T-helper 17 cell (primary cell): ENCODE measurements around the gene RCAN1. TPM values are rescaled to one million over a fixed set of nuclear protein-coding genes. Genes with fewer than 3 reads are reported as not detected.

Experiments used
- ATAC-seq: fragments of 150-1000 bp; cut with Tn5 transposase; 2 replicates; pipeline ENCODE4 v1.10.0; 2021; ENCODE audit warnings: mild to moderate bottlenecking, moderate library complexity
- DNase-seq, 3 donors: peaks; one replicate each; pipeline versions ENCODE4 v3.0.0 to v3.0.0-alpha.2; 2020 to 2021
- H3K9me3 ChIP-seq: one replicate; pipeline ENCODE4 v1.7.0; 2013; ENCODE audit warnings: low read length, mild to moderate bottlenecking; ENCODE audit not compliant: control insufficient read depth, poor library complexity, severe bottlenecking
- H3K27ac Mint-ChIP-seq: one replicate; pipeline ENCODE4 v1.8.0; 2022; ENCODE audit warnings: mild to moderate bottlenecking, moderate library complexity, mixed read lengths
- H3K27me3 Mint-ChIP-seq: one replicate; pipeline ENCODE4 v1.8.0; 2022; ENCODE audit warnings: mixed read lengths
- H3K36me3 Mint-ChIP-seq: one replicate; pipeline ENCODE4 v1.8.0; 2022; ENCODE audit warnings: low read depth, mixed read lengths
- H3K4me1 Mint-ChIP-seq: one replicate; pipeline ENCODE4 v1.8.0; 2022; ENCODE audit warnings: mild to moderate bottlenecking, mixed read lengths
- H3K4me3 Mint-ChIP-seq: one replicate; pipeline ENCODE4 v1.8.0; 2022; ENCODE audit warnings: mild to moderate bottlenecking, moderate library complexity, mixed read lengths
- total RNA-seq, 4 donors: library from RNA in 2 of 4; stranded (reverse) in 2 of 4; gene quantifications; one replicate each; pipeline ENCODE4 v1.2.3 and lab custom pipeline; 2022 to 2026

RCAN1 gene
- total RNA-seq, 2 donors from 2014 or later = 3.0 to 3.2 TPM

DNA sequence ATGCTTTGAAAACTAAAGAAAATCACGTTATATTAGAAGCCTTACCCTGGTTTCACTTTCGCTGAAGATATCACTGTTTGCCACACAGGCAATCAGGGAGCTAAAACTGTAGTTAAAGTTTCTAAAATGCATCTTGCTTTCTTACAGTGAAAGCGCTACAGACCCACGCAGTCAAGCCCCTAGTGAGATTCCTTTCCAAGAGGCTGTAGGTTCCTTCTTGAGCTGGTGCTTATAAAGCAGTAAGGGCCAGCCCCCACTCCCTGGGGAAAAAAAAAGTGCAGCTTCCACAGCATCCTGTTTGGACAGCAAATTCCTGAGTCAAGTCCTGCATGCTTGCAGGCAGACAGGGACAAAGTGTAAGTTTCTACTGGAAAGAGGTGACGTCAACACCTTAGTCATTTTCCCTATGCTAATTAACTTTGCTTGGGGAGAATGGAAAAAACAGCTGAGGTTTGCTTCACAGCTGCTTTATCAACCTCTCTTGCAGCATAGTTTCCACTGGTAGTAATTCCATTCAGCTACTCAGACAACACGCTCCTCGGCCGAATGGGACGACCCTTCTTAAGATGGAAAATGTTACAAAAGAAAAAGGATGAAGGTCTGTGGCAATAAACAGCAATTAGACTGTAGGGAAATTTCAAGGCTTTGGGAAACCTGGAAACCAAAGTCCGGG, 88.2 kb downstream of the RCAN1 start:
- no peak for ATAC-seq

DNA sequence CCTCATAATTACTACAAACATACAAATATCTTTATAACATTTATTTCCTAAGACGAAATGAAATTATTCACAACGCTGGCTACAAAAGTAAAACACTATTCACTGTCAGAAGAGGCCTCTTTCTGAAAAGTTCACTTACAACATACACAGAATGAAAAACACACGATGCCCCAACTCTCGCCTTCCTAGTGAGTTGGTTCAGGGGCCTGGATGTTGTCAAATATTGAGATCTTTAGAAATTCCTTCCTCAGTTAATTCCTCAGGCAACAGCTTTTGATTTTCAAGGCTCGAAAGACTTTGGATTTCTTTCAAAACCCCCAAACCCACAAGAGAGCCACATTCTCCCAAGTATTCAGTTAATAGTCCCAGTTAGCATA, 88.7 kb downstream of the RCAN1 start:
- peak overlapping the region; percentile 76 for H3K4me3 Mint-ChIP-seq
- no peaks in the 10 kb centered on the region for H3K27me3 Mint-ChIP-seq
- no peak for DNase-seq
- H3K27ac Mint-ChIP-seq = peak overlapping the region; percentile 39
- no peak for ATAC-seq
- no peaks in the 10 kb centered on the region for H3K36me3 Mint-ChIP-seq
- H3K9me3 ChIP-seq = no peaks in the 10 kb centered on the region
- no peaks in the 10 kb centered on the region for H3K4me1 Mint-ChIP-seq

More for the DNA sequence above, 88.2 kb downstream of the RCAN1 start:
- H3K9me3 ChIP-seq = no peaks in the 10 kb centered on the region
- no peaks in the 10 kb centered on the region for H3K27me3 Mint-ChIP-seq
- H3K4me1 Mint-ChIP-seq = no peaks in the 10 kb centered on the region
- no peaks in the 10 kb centered on the region for H3K36me3 Mint-ChIP-seq
- DNase-seq = no peak
- H3K27ac Mint-ChIP-seq = peak overlapping the region; percentile 39
- H3K4me3 Mint-ChIP-seq = peak overlapping the region; percentile 76

- no peaks in the 10 kb centered on the region for H3K9me3 ChIP-seq
- DNase-seq (no peak), ATAC-seq (no peak)
- Mint-ChIP-seq H3K4me3 (no peak overlapping the region), H3K4me1 (no peaks in the 10 kb centered on the region), H3K27me3 (no peaks in the 10 kb centered on the region), H3K27ac (no peak overlapping the region), H3K36me3 (peaks cover 2% of the 10 kb centered on the region)
Observed at GRCh38 chr21:34524646-34525601, 90.0 kb downstream of the RCAN1 start.

GRCh38 chr21:34523019-34523555, 91.8 kb downstream of the RCAN1 start:
- Mint-ChIP-seq H3K4me3 (no peak overlapping the region), H3K27me3 (no peaks in the 10 kb centered on the region), H3K4me1 (peaks cover under 1% of the 10 kb centered on the region), H3K27ac (no peak overlapping the region), H3K36me3 (peaks cover 5% of the 10 kb centered on the region)
- no peaks in the 10 kb centered on the region for H3K9me3 ChIP-seq
- no peak for DNase-seq
- ATAC-seq = no peak

- Mint-ChIP-seq H3K27ac (no peak overlapping the region), H3K36me3 (peaks cover 7% of the 10 kb centered on the region), H3K4me1 (peaks cover 3% of the 10 kb centered on the region), H3K27me3 (no peaks in the 10 kb centered on the region), H3K4me3 (no peak overlapping the region)
- DNase-seq (no peak), ATAC-seq (no peak)
- no peaks in the 10 kb centered on the region for H3K9me3 ChIP-seq
Observed at GRCh38 chr21:34522284-34522683, 92.6 kb downstream of the RCAN1 start.

- H3K36me3 Mint-ChIP-seq = peaks cover 7% of the 10 kb centered on the region
- ATAC-seq (no peak), DNase-seq (no peak)
- H3K27me3 Mint-ChIP-seq = no peaks in the 10 kb centered on the region
- H3K9me3 ChIP-seq = no peaks in the 10 kb centered on the region
- H3K27ac Mint-ChIP-seq = peak overlapping the region; percentile 11
- H3K4me3 Mint-ChIP-seq = no peak overlapping the region
- H3K4me1 Mint-ChIP-seq = peaks cover 3% of the 10 kb centered on the region
Observed at GRCh38 chr21:34521561-34521960, 93.4 kb downstream of the RCAN1 start.

- peaks cover 7% of the 10 kb centered on the region for H3K36me3 Mint-ChIP-seq
- DNase-seq = no peak
- no peaks in the 10 kb centered on the region for H3K27me3 Mint-ChIP-seq
- no peaks in the 10 kb centered on the region for H3K9me3 ChIP-seq
- no peak overlapping the region for H3K27ac Mint-ChIP-seq
- no peak for ATAC-seq
- no peak overlapping the region for H3K4me3 Mint-ChIP-seq
- H3K4me1 Mint-ChIP-seq = peaks cover 3% of the 10 kb centered on the region
Observed at GRCh38 chr21:34520764-34521508, 94.0 kb downstream of the RCAN1 start.

DNA sequence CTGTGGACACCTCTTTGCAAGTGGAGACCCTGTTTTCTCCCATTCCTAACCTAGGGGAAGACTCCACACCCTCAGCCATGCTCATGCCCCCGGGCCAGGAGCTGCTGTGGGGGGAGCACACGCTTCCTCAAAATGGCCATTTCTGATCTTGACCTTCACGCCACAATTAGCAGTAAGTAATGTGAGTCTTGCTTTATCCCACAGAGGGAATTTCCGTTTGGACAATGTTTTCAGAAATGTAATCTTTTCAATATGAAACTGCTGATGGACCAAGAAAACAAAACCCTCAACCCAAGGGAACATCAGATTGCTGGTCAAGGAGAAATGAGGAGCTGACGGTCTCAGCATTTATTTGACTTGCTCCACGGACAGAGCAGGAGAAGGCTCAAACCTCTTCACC, 94.6 kb downstream of the RCAN1 start:
- H3K27ac Mint-ChIP-seq = no peak overlapping the region
- ATAC-seq = no peak
- H3K9me3 ChIP-seq = no peaks in the 10 kb centered on the region
- H3K4me1 Mint-ChIP-seq = peaks cover 3% of the 10 kb centered on the region
- H3K27me3 Mint-ChIP-seq = no peaks in the 10 kb centered on the region
- no peak for DNase-seq
- peaks cover 7% of the 10 kb centered on the region for H3K36me3 Mint-ChIP-seq
- no peak overlapping the region for H3K4me3 Mint-ChIP-seq

- Mint-ChIP-seq H3K4me3 (no peak overlapping the region), H3K36me3 (peaks cover 7% of the 10 kb centered on the region), H3K4me1 (peaks cover 3% of the 10 kb centered on the region), H3K27ac (no peak overlapping the region), H3K27me3 (no peaks in the 10 kb centered on the region)
- ATAC-seq (no peak), DNase-seq (no peak)
- H3K9me3 ChIP-seq = no peaks in the 10 kb centered on the region
Observed at GRCh38 chr21:34519694-34520093, 95.2 kb downstream of the RCAN1 start.

- no peak overlapping the region for H3K27ac Mint-ChIP-seq
- DNase-seq = no peak
- no peaks in the 10 kb centered on the region for H3K27me3 Mint-ChIP-seq
- H3K4me3 Mint-ChIP-seq = no peak overlapping the region
- peaks cover 3% of the 10 kb centered on the region for H3K4me1 Mint-ChIP-seq
- H3K9me3 ChIP-seq = no peaks in the 10 kb centered on the region
- peaks cover 7% of the 10 kb centered on the region for H3K36me3 Mint-ChIP-seq
- no peak for ATAC-seq
Observed at GRCh38 chr21:34519016-34519415, 95.9 kb downstream of the RCAN1 start.

GRCh38 chr21:34518301-34518700, 96.6 kb downstream of the RCAN1 start:
- DNase-seq = no peak
- ATAC-seq = no peak
- Mint-ChIP-seq H3K27me3 (no peaks in the 10 kb centered on the region), H3K4me3 (no peak overlapping the region), H3K27ac (no peak overlapping the region), H3K4me1 (peaks cover 3% of the 10 kb centered on the region), H3K36me3 (peaks cover 7% of the 10 kb centered on the region)
- H3K9me3 ChIP-seq = no peaks in the 10 kb centered on the region

DNA sequence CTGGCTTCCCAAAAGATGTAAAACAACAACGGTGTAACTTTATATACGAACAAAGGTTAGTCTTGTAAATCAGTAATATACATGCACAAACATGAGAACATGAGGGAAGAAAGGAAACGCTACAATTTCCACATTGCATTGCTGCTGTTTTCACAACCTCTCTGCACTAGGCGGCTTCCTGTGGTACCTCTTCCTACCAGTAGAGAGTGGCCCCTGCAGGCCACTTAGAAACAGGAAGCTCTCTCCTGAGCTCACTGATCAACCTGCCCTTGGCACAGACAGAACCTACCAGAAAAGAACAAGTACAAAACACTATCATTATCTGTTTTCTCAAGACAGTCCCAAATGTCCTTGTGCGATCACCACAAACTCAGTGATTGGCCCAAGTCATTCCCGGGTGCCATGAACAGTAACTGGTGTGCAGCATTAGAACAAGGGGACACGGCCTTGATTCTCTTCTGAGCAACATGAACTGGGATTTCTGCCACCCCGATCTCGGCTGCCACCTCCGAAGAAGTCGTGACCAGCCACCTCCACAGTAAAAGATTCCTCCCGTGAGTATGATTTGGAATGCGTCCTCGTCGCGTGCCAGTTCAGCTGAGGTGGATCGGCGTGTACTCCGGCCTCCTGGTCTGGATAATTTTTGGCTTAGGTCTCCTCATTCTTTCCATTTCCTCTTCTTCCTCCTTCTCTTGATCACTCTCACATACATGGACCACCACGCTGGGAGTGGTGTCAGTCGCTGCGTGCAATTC, 97.2 kb downstream of the RCAN1 start:
- H3K9me3 ChIP-seq = no peaks in the 10 kb centered on the region
- Mint-ChIP-seq H3K36me3 (peaks cover 7% of the 10 kb centered on the region), H3K27ac (no peak overlapping the region), H3K4me3 (no peak overlapping the region), H3K4me1 (peaks cover 3% of the 10 kb centered on the region), H3K27me3 (no peaks in the 10 kb centered on the region)
- ATAC-seq (peak; percentile 47), DNase-seq (no peak)
